Measurements from ENCODE around the gene AFF4.

Gene AFF4

GRCh38 chr5:132877466-132877865 lies 86.0 kb downstream of the AFF4 start (continued):
- TF ChIP-seq TSHZ2 (CRISPR knock-in tag; IDR thresholded peaks at IDR 0.05) = no peak

- TF ChIP-seq TOX (CRISPR knock-in tag; IDR thresholded peaks at IDR 0.05; ENCODE audit: borderline replicate concordance) (no peak), ZNF70 (CRISPR knock-in tag; IDR thresholded peaks at IDR 0.05) (no peak), ISL1 (CRISPR knock-in tag; IDR thresholded peaks at IDR 0.05) (no peak), PPARA (CRISPR knock-in tag; IDR thresholded peaks at IDR 0.05; ENCODE audit: borderline replicate concordance) (no peak), BACH2 (CRISPR knock-in tag; IDR thresholded peaks at IDR 0.05; ENCODE audit: borderline replicate concordance) (no peak), SNAI2 (CRISPR knock-in tag; IDR thresholded peaks at IDR 0.05) (no peak), TCF4 (CRISPR knock-in tag; IDR thresholded peaks at IDR 0.05; ENCODE audit: borderline replicate concordance) (no peak), OSR1 (CRISPR knock-in tag; IDR thresholded peaks at IDR 0.05) (no peak), ARNTL (CRISPR knock-in tag; IDR thresholded peaks at IDR 0.05; ENCODE audit: borderline replicate concordance, low read depth) (no peak), GLIS3 (CRISPR knock-in tag; IDR thresholded peaks at IDR 0.05) (no peak), CSDC2 (CRISPR knock-in tag; IDR thresholded peaks at IDR 0.05) (no peak), RARB (CRISPR knock-in tag; IDR thresholded peaks at IDR 0.05) (no peak), CREB5 (CRISPR knock-in tag; IDR thresholded peaks at IDR 0.05; ENCODE audit: low read depth) (no peak), ZNF565 (CRISPR knock-in tag; conservative IDR thresholded peaks at IDR 0.05; ENCODE audit: low read depth) (no peak), ESRRG (CRISPR knock-in tag; IDR thresholded peaks at IDR 0.05) (no peak), TSHZ2 (CRISPR knock-in tag; IDR thresholded peaks at IDR 0.05) (no peak), PATZ1 (CRISPR knock-in tag; IDR thresholded peaks at IDR 0.05; ENCODE audit: borderline replicate concordance) (no peak), ZNF8 (CRISPR knock-in tag; IDR thresholded peaks at IDR 0.05) (no peak)
- ATAC-seq = no peak
Observed at GRCh38 chr5:132876020-132876759, 87.2 kb downstream of the AFF4 start.

GRCh38 chr5:132873930-132874271 lies 89.5 kb downstream of the AFF4 start:
- ATAC-seq = no peak
- TF ChIP-seq ISL1 (CRISPR knock-in tag; IDR thresholded peaks at IDR 0.05) (no peak), RARB (CRISPR knock-in tag; IDR thresholded peaks at IDR 0.05) (no peak), PATZ1 (CRISPR knock-in tag; IDR thresholded peaks at IDR 0.05; ENCODE audit: borderline replicate concordance) (no peak), POU6F1 (CRISPR knock-in tag; IDR thresholded peaks at IDR 0.05; ENCODE audit: borderline replicate concordance, low read depth) (no peak), ZNF8 (CRISPR knock-in tag; IDR thresholded peaks at IDR 0.05) (no peak), CSDC2 (CRISPR knock-in tag; IDR thresholded peaks at IDR 0.05) (no peak), SNAI2 (CRISPR knock-in tag; IDR thresholded peaks at IDR 0.05) (no peak)
